Mesendoderm (in vitro differentiated cells): Measurements from ENCODE around the gene MTR.

ENCODE experiments used
- DNase-seq: peaks from one replicate; pipeline ENCODE4 v3.0.0; 2013
- H2AK5ac ChIP-seq: 2 replicates; pipeline ENCODE4 v1.6.1; 2013; ENCODE audit warnings: low read length, inconsistent platforms
- H2BK120ac ChIP-seq: 2 replicates; pipeline ENCODE4 v1.6.1; 2013; ENCODE audit warnings: low read depth, mild to moderate bottlenecking, low read length, moderate library complexity, mixed read lengths
- H2BK15ac ChIP-seq: replicated peaks from 2 replicates; pipeline ENCODE4 v1.6.1; 2013; ENCODE audit warnings: low read depth, mild to moderate bottlenecking, moderate library complexity
- H2BK5ac ChIP-seq: 2 replicates; pipeline ENCODE4 v1.6.1; 2013; ENCODE audit warnings: low read length, inconsistent platforms
- H3K18ac ChIP-seq: 2 replicates; pipeline ENCODE4 v1.6.1; 2013; ENCODE audit warnings: mild to moderate bottlenecking, low read length, mixed read lengths
- H3K23ac ChIP-seq: one replicate; pipeline ENCODE4 v1.6.1; 2013; ENCODE audit warnings: low read length
- H3K27ac ChIP-seq: 2 replicates; pipeline ENCODE4 v1.5.1; 2013; ENCODE audit warnings: low read depth, mild to moderate bottlenecking, inconsistent platforms, low read length, moderate library complexity
- H3K27me3 ChIP-seq: 2 replicates; pipeline ENCODE4 v1.6.1; 2013; ENCODE audit warnings: low read length, control low read depth, mild to moderate bottlenecking, inconsistent platforms; ENCODE audit not compliant: insufficient read depth, poor library complexity
- H3K36me3 ChIP-seq: 2 replicates; pipeline ENCODE4 v1.6.1; 2013; ENCODE audit warnings: low read length, inconsistent platforms; ENCODE audit not compliant: control insufficient read depth, insufficient read depth
- H3K4ac ChIP-seq: one replicate; pipeline ENCODE4 v1.6.1; 2013; ENCODE audit warnings: low read depth, mild to moderate bottlenecking, low read length, moderate library complexity
- H3K4me1 ChIP-seq: 2 replicates; pipeline ENCODE4 v1.6.1; 2013; ENCODE audit warnings: low read depth, low read length, inconsistent platforms; ENCODE audit not compliant: control insufficient read depth
- H3K4me2 ChIP-seq: 2 replicates; pipeline ENCODE4 v1.6.1; 2013; ENCODE audit warnings: low read length
- H3K4me3 ChIP-seq: 2 replicates; pipeline ENCODE4 v1.5.1; 2013; ENCODE audit warnings: mild to moderate bottlenecking, low read length
- H3K56ac ChIP-seq: one replicate; pipeline ENCODE4 v1.6.1; 2013; ENCODE audit warnings: low read length
- H3K79me1 ChIP-seq: 2 replicates; pipeline ENCODE4 v1.6.1; 2013; ENCODE audit warnings: low read length, inconsistent platforms
- H3K79me2 ChIP-seq: 2 replicates; pipeline ENCODE4 v1.6.1; 2013; ENCODE audit warnings: mild to moderate bottlenecking, low read length; ENCODE audit not compliant: control insufficient read depth, insufficient read depth
- H3K9ac ChIP-seq: 2 replicates; pipeline ENCODE4 v1.6.1; 2013; ENCODE audit warnings: low read length, inconsistent platforms
- H4K5ac ChIP-seq: one replicate; pipeline ENCODE4 v1.6.1; 2013; ENCODE audit warnings: low read length
- H4K8ac ChIP-seq: one replicate; pipeline ENCODE4 v1.6.1; 2013; ENCODE audit warnings: low read depth, mild to moderate bottlenecking, control low read depth, low read length, moderate library complexity
- WGBS: extraction: QIAGEN DNeasy Blood & Tissue Kit; methylation state at CpG from one replicate; pipeline ENCODE4 v1.1.7; 2013; ENCODE audit warnings: low lambda C conversion rate, missing lambda C conversion rate; ENCODE audit not compliant: insufficient coverage; ENCODE audit errors: extremely low coverage; 5-methylcytosine and 5-hydroxymethylcytosine counted together

The MTR gene

GRCh38 chr1:236947794-236948193 is 152.7 kb downstream of the MTR start:
- Histone ChIP-seq H3K18ac (no peak overlapping the region), H3K4me2 (no peak overlapping the region), H3K23ac (no peak overlapping the region), H3K56ac (no peak overlapping the region), H3K4ac (no peak overlapping the region), H4K5ac (no peak overlapping the region), H3K9ac (no peak overlapping the region), H2BK120ac (no peak overlapping the region), H2BK5ac (no peak overlapping the region), H3K36me3 (no peaks in the 10 kb centered on the region), H3K79me1 (no peaks in the 10 kb centered on the region), H4K8ac (no peak overlapping the region), H3K79me2 (no peaks in the 10 kb centered on the region), H2BK15ac (no peak overlapping the region), H3K4me3 (no peak overlapping the region), H3K27me3 (no peaks in the 10 kb centered on the region), H2AK5ac (no peak overlapping the region), H3K27ac (no peak overlapping the region), H3K4me1 (peaks cover 2% of the 10 kb centered on the region)
- DNase-seq, result no peak
- WGBS, result no CpG with 5 or more reads among the region's 8 CpGs

DNA sequence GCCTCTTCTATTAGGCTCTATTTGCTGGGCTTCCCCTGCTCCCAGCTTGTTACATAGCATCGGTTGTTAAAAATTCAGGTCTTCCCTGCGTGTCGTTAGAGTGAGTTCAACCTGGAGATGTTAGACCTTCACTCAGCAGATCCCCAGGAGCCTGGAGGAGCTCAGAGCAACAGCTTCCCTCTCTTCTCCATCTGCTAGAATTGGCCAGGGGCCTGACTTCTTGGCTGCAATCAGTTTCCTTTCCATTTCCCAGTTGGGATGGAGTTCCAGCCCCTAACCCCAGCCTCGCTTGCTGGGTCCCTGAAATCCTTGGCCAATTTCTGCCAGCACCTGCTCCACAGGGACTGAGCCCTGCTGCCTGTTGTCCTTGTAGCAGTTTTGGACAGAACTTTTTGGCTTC is 153.3 kb downstream of the MTR start:
- H3K4me1 ChIP-seq, result peaks cover 5% of the 10 kb centered on the region
- WGBS, result no CpG with 5 or more reads among the region's 4 CpGs
- no peak overlapping the region for H3K18ac ChIP-seq
- H3K9ac ChIP-seq, result no peak overlapping the region
- no peaks in the 10 kb centered on the region for H3K79me1 ChIP-seq
- no peak overlapping the region for H3K4ac ChIP-seq
- no peak overlapping the region for H2BK5ac ChIP-seq
- H3K27ac ChIP-seq, result no peak overlapping the region
- no peak overlapping the region for H2BK15ac ChIP-seq
- H3K56ac ChIP-seq, result no peak overlapping the region
- no peak overlapping the region for H4K8ac ChIP-seq
- H3K27me3 ChIP-seq, result no peaks in the 10 kb centered on the region
- no peak for DNase-seq
- H4K5ac ChIP-seq, result no peak overlapping the region
- H2AK5ac ChIP-seq, result no peak overlapping the region
- no peaks in the 10 kb centered on the region for H3K36me3 ChIP-seq
- no peak overlapping the region for H2BK120ac ChIP-seq
- no peak overlapping the region for H3K4me2 ChIP-seq
- H3K23ac ChIP-seq, result no peak overlapping the region
- no peaks in the 10 kb centered on the region for H3K79me2 ChIP-seq
- H3K4me3 ChIP-seq, result no peak overlapping the region

DNA sequence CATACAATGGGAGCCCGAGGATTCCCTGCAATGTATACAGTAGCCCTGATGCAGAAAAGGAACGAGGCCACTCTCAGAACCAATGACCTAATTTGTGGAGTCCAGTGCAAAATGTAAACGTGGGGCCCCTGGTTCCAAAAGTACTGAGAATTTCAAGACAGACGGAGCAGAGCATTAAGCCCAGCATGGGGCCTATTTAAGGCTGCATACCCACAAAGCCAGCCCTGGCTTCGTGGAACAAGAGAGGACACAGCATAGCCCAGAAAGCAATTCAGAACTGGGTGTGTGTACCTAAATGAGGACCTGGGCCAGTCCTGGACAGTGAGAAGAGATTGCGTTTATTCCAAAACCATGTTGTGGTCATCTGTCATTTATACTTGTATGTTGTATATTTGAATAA is 153.9 kb downstream of the MTR start:
- H3K79me2 ChIP-seq, result no peaks in the 10 kb centered on the region
- H3K27me3 ChIP-seq, result no peaks in the 10 kb centered on the region
- DNase-seq, result no peak
- no peak overlapping the region for H3K4me3 ChIP-seq
- H3K18ac ChIP-seq, result no peak overlapping the region
- H3K23ac ChIP-seq, result no peak overlapping the region
- no peak overlapping the region for H4K8ac ChIP-seq
- no peak overlapping the region for H2BK120ac ChIP-seq
- H3K4me1 ChIP-seq, result peaks cover 5% of the 10 kb centered on the region
- H3K36me3 ChIP-seq, result no peaks in the 10 kb centered on the region
- H4K5ac ChIP-seq, result no peak overlapping the region
- no peak overlapping the region for H3K27ac ChIP-seq
- H3K79me1 ChIP-seq, result no peaks in the 10 kb centered on the region
- no peak overlapping the region for H3K4me2 ChIP-seq
- H3K56ac ChIP-seq, result no peak overlapping the region
- H2AK5ac ChIP-seq, result no peak overlapping the region
- H2BK5ac ChIP-seq, result no peak overlapping the region
- H2BK15ac ChIP-seq, result no peak overlapping the region
- no CpG with 5 or more reads among the region's 6 CpGs for WGBS
- H3K4ac ChIP-seq, result no peak overlapping the region
- H3K9ac ChIP-seq, result no peak overlapping the region

DNA sequence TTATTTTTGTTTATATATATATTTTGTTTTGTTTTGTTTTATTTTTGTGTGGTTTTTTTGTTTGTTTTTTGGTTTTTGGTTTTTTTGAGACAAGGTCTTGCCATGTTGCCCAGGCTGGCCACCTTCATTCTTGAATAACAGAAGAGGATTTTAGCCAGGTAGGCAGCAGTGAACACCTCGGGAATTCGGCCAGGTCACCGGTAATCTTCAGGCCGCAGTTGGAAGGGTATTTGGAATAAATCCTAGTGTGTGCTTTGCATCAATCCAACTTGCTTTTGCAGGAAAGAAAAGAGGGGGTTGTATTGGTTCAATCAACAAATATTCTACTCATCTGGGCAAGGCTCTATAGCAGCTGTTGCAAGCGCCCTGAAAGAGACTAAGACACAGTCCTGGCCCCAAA is 155.3 kb downstream of the MTR start:
- Histone ChIP-seq H4K5ac (no peak overlapping the region), H2BK120ac (no peak overlapping the region), H3K27ac (no peak overlapping the region), H3K4me3 (no peak overlapping the region), H3K56ac (no peak overlapping the region), H3K4me2 (no peak overlapping the region), H2BK15ac (no peak overlapping the region), H2AK5ac (no peak overlapping the region), H3K79me1 (no peaks in the 10 kb centered on the region), H2BK5ac (no peak overlapping the region), H3K4ac (no peak overlapping the region), H3K27me3 (no peaks in the 10 kb centered on the region), H3K36me3 (no peaks in the 10 kb centered on the region), H3K23ac (no peak overlapping the region), H3K9ac (no peak overlapping the region), H3K18ac (no peak overlapping the region), H3K4me1 (peaks cover 5% of the 10 kb centered on the region), H4K8ac (no peak overlapping the region), H3K79me2 (no peaks in the 10 kb centered on the region)
- no peak for DNase-seq
- WGBS, result no CpG with 5 or more reads among the region's 5 CpGs

DNA sequence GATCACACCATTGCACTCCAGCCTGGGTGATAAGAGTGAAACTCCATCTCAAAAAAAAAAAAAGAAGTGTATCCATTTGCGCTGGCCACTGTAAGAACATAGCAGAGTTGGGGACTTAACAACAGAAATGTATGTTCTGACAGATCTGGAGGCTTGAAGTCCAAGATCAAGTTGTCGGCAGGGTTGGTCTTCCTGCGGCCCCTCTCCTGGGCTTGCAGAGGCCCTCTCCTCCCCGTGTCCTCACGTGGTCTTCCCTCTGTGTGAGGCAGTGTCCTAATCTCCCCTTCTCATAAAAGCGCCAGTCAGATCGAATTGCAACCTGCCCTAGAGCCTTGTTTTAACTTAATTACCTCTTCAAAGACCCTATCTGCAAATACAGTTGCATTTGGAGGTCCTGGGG is 156.6 kb downstream of the MTR start:
- Histone ChIP-seq H3K36me3 (no peaks in the 10 kb centered on the region), H3K27ac (no peak overlapping the region), H3K27me3 (no peaks in the 10 kb centered on the region), H3K4me3 (no peak overlapping the region), H3K79me2 (no peaks in the 10 kb centered on the region), H2BK15ac (no peak overlapping the region), H3K4me2 (no peak overlapping the region), H3K4me1 (peaks cover 5% of the 10 kb centered on the region), H2AK5ac (no peak overlapping the region), H4K5ac (no peak overlapping the region), H3K79me1 (no peaks in the 10 kb centered on the region), H3K23ac (no peak overlapping the region), H3K4ac (no peak overlapping the region), H3K18ac (no peak overlapping the region), H3K9ac (no peak overlapping the region), H2BK5ac (no peak overlapping the region), H2BK120ac (no peak overlapping the region), H4K8ac (no peak overlapping the region), H3K56ac (no peak overlapping the region)
- DNase-seq, result peak; percentile 34
- no CpG with 5 or more reads among the region's 7 CpGs for WGBS

DNA sequence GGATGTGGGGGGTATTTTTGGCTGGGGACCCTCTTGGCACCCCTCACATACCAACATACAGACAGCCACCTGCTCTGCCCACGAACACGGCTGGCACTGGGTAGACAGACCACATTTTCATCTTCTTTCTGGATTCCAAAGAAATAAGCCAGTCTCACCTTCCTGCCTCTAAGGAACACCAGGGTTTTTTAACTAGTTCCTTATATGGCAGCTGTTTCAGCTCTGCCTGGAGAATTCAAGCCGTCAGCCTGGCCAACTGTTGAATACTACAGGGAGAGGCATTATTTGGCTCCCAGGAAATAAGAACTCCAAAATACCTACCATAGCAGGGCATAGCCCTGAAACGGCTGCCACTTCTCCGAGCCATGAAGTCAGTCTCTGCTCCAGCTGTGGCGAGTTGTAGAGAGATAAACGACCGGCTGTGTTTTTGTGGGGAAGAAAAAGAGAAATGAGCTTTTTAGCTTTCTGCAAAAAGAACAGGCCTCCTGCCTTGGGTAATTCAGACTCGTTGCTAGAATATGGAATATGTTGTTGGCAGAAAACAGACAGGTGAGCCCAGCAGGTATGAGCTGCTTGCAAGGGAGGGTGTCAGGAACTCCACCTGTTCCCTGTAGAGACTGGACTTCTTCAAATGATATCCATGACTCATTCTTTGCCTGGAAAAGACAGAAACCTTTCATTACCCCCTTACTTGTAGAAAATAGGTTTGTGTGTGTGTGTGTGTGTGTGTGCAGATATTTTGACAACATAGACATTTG is 157.3 kb downstream of the MTR start:
- Histone ChIP-seq H3K27me3 (no peaks in the 10 kb centered on the region), H4K5ac (no peak overlapping the region), H3K23ac (peak overlapping the region; percentile 32), H3K4me2 (no peak overlapping the region), H3K4ac (no peak overlapping the region), H3K79me2 (no peaks in the 10 kb centered on the region), H4K8ac (no peak overlapping the region), H2BK15ac (no peak overlapping the region), H3K4me1 (peaks cover 5% of the 10 kb centered on the region), H2AK5ac (no peak overlapping the region), H2BK120ac (no peak overlapping the region), H3K56ac (no peak overlapping the region), H3K36me3 (no peaks in the 10 kb centered on the region), H3K4me3 (no peak overlapping the region), H2BK5ac (no peak overlapping the region), H3K79me1 (no peaks in the 10 kb centered on the region), H3K9ac (no peak overlapping the region), H3K27ac (no peak overlapping the region), H3K18ac (no peak overlapping the region)
- WGBS, result no CpG with 5 or more reads among the region's 9 CpGs
- peak; percentile 41 for DNase-seq
